ENCODE results near the gene PAX2. TPM values are rescaled to one million over a fixed set of nuclear protein-coding genes. Genes with fewer than 3 reads are reported as not detected.

Gene PAX2
- total RNA-seq, 1 experiment from 2014 or later, result not detected

DNA sequence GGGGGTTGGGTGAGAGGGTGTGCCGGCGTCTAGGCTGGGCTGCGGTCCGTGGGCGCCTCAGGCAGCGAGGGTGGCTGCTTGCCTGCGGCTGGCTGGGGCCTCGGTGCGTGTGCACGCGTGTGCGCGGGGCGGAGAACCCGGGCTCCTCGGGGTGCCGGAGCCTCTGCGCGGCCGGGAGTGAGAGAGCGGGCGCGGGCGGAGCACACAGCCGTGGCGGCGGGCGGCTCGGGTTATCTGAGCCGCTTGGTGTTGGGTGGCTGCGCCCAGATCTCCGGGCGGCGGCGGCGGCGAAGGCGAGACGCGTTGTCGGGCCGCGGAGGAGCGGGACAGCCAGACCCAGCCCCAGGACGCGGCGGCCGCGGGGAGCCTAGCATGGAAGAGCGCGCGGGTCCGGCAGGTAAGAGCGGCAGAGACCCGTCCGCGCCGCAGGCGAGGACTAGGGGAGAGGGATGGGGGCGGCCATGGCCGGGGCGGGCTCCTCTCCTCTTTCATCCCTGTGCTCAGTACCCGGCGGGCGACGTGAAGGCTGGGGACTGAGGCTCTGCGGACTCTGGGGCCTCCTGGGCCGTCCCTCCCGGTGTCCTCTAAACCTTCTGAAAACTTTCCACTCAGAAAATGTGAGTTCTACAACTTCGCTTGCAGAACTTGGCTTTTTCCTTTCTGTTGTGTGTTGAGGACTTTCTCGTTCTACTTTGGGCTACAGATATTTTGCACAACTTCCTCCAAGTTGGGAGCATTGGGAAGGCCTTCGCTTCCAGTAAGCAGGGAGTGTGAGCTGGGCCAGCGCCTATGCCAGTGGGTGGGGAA lies 9.8 kb upstream of the PAX2 start:
- ChIA-PET POLR2A (ENCODE audit: low non-redundant PET) (no interaction called here), CTCF (no interaction called here)
- peaks cover 100% of the 10 kb centered on the region for H3K27me3 ChIP-seq (replicated peaks; ENCODE audit: insufficient read depth, low read depth, low read length, poor library complexity)
- peaks cover 6% of the 10 kb centered on the region for H3K4me1 ChIP-seq (ENCODE audit: insufficient read depth, low read length, poor library complexity, severe bottlenecking)
- intact Hi-C loops (cut with micrococcal nuclease; ENCODE audit: unreplicated experiment), result no loop called here
- H3K36me3 ChIP-seq (ENCODE audit: insufficient read depth, low read length, poor library complexity, severe bottlenecking), result no peaks in the 10 kb centered on the region
- H3K9me3 ChIP-seq (ENCODE audit: low read depth, low read length, poor library complexity, severe bottlenecking), result no peaks in the 10 kb centered on the region
- no peak for DNase-seq (ENCODE audit: low spot score)
- H3K4me3 ChIP-seq (ENCODE audit: low read depth, low read length, poor library complexity, severe bottlenecking), result no peak overlapping the region
- no peak overlapping the region for H3K27ac ChIP-seq (ENCODE audit: low read depth, low read length, poor library complexity, severe bottlenecking)
- TF ChIP-seq, protein P1, sequence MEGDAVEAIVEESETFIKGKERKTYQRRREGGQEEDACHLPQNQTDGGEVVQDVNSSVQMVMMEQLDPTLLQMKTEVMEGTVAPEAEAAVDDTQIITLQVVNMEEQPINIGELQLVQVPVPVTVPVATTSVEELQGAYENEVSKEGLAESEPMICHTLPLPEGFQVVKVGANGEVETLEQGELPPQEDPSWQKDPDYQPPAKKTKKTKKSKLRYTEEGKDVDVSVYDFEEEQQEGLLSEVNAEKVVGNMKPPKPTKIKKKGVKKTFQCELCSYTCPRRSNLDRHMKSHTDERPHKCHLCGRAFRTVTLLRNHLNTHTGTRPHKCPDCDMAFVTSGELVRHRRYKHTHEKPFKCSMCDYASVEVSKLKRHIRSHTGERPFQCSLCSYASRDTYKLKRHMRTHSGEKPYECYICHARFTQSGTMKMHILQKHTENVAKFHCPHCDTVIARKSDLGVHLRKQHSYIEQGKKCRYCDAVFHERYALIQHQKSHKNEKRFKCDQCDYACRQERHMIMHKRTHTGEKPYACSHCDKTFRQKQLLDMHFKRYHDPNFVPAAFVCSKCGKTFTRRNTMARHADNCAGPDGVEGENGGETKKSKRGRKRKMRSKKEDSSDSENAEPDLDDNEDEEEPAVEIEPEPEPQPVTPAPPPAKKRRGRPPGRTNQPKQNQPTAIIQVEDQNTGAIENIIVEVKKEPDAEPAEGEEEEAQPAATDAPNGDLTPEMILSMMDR (conservative IDR thresholded peaks at IDR 0.05; ENCODE audit: low read depth, low read length), result no peak
- TF ChIP-seq EZH2 (IDR thresholded peaks at IDR 0.05; ENCODE audit: borderline replicate concordance, low read depth, low read length, poor library complexity, severe bottlenecking), result peak; percentile 97
- BruUV-seq (replicated peaks), result no TSS peak

GRCh38 chr10:100736144-100736808 lies 9.1 kb upstream of the PAX2 start:
- intact Hi-C loops (cut with micrococcal nuclease; ENCODE audit: unreplicated experiment), result no loop called here
- no peak for DNase-seq (ENCODE audit: low spot score)
- Histone ChIP-seq H3K4me1 (ENCODE audit: insufficient read depth, low read length, poor library complexity, severe bottlenecking) (no peaks in the 10 kb centered on the region), H3K9me3 (ENCODE audit: low read depth, low read length, poor library complexity, severe bottlenecking) (no peaks in the 10 kb centered on the region), H3K36me3 (ENCODE audit: insufficient read depth, low read length, poor library complexity, severe bottlenecking) (no peaks in the 10 kb centered on the region), H3K27me3 (replicated peaks; ENCODE audit: insufficient read depth, low read depth, low read length, poor library complexity) (peaks cover 100% of the 10 kb centered on the region), H3K27ac (ENCODE audit: low read depth, low read length, poor library complexity, severe bottlenecking) (no peak overlapping the region), H3K4me3 (ENCODE audit: low read depth, low read length, poor library complexity, severe bottlenecking) (no peak overlapping the region)
- POLR2A ChIA-PET (ENCODE audit: low non-redundant PET), result no interaction called here
- CTCF ChIA-PET, result no interaction called here
- BruUV-seq (replicated peaks), result no TSS peak
- TF ChIP-seq EZH2 (IDR thresholded peaks at IDR 0.05; ENCODE audit: borderline replicate concordance, low read depth, low read length, poor library complexity, severe bottlenecking), result no peak
- TF ChIP-seq, protein P1 (conservative IDR thresholded peaks at IDR 0.05; ENCODE audit: low read depth, low read length), result no peak

- no TSS peak for BruUV-seq (replicated peaks)
- Histone ChIP-seq H3K4me3 (ENCODE audit: low read depth, low read length, poor library complexity, severe bottlenecking) (no peak overlapping the region), H3K27me3 (replicated peaks; ENCODE audit: insufficient read depth, low read depth, low read length, poor library complexity) (peaks cover 100% of the 10 kb centered on the region), H3K27ac (ENCODE audit: low read depth, low read length, poor library complexity, severe bottlenecking) (no peak overlapping the region), H3K36me3 (ENCODE audit: insufficient read depth, low read length, poor library complexity, severe bottlenecking) (no peaks in the 10 kb centered on the region), H3K9me3 (ENCODE audit: low read depth, low read length, poor library complexity, severe bottlenecking) (no peaks in the 10 kb centered on the region), H3K4me1 (ENCODE audit: insufficient read depth, low read length, poor library complexity, severe bottlenecking) (no peaks in the 10 kb centered on the region)
- TF ChIP-seq, protein P1 (conservative IDR thresholded peaks at IDR 0.05; ENCODE audit: low read depth, low read length), result no peak
- peak; percentile 42 for TF ChIP-seq EZH2 (IDR thresholded peaks at IDR 0.05; ENCODE audit: borderline replicate concordance, low read depth, low read length, poor library complexity, severe bottlenecking)
- DNase-seq (ENCODE audit: low spot score), result no peak
- intact Hi-C loops (cut with micrococcal nuclease; ENCODE audit: unreplicated experiment), result no loop called here
- ChIA-PET POLR2A (ENCODE audit: low non-redundant PET) (no interaction called here), CTCF (no interaction called here)
These were observed 8.5 kb upstream of the PAX2 start for GRCh38 chr10:100736809-100737354.
